HFF-Myc (cell line): ENCODE data around the gene VTI1B.
"Not testable (repeated sequence)": the region's sequence is repeated elsewhere in the genome, so short reads cannot be mapped to it uniquely, and the experiment has no call there.

Experiments
- DNase-seq: peaks from one replicate; pipeline ENCODE4 v3.0.0-alpha.2; 2011; ENCODE audit warnings: low read depth; ENCODE audit errors: extremely low read depth
- H3K4me3 ChIP-seq: replicated peaks from 2 replicates; pipeline ENCODE4 v1.5.1; 2011; ENCODE audit warnings: low read depth, mild to moderate bottlenecking, control low read depth, low read length
- CTCF ChIP-seq: IDR thresholded peaks from 2 replicates; pipeline ENCODE4 v1.5.1; 2012; ENCODE audit warnings: mild to moderate bottlenecking, low read depth, low read length, control low read depth; ENCODE audit errors: missing control alignments

Gene VTI1B

GRCh38 chr14:67636361-67636919 lies 38.0 kb downstream of the VTI1B start:
- DNase-seq, result no peak
- H3K4me3 ChIP-seq, result no peak overlapping the region

DNA sequence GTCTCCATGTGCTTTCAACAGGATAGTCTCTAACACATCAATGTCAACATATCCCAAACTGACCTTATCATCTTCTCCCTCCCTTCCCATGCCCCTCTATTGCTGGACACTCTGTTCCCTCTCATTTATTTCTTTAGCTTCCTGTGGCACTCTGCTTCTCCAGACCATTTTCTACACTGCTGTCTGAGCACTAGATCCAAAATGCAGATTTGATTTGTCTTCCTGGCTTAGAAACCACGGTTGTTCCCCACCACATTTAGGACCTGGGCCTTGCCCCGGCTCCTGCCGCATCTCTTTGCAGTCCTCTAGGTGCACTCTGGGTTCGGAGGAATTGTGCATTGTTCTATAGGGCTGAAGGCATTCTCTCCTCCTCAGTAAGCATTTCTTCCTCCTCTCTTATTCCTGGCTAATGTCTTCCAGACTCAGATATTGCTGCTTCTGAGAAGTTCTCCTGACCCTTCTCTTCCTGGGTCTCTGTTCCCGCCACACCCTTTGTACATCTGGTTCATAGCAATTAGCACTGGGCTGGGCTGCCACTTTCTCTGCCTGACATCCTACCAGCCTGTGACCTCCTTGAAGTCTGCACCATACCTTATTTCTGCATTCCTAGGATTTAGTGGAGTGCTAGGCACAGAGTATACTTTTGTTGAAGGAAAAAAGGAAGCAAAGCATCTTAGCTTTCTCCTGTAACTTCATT lies 40.8 kb downstream of the VTI1B start:
- H3K4me3 ChIP-seq, result no peak overlapping the region
- DNase-seq, result no peak
- TF ChIP-seq CTCF, result no peak

More at GRCh38 chr14:67636361-67636919, 38.0 kb downstream of the VTI1B start:
- no peak for TF ChIP-seq CTCF

DNA sequence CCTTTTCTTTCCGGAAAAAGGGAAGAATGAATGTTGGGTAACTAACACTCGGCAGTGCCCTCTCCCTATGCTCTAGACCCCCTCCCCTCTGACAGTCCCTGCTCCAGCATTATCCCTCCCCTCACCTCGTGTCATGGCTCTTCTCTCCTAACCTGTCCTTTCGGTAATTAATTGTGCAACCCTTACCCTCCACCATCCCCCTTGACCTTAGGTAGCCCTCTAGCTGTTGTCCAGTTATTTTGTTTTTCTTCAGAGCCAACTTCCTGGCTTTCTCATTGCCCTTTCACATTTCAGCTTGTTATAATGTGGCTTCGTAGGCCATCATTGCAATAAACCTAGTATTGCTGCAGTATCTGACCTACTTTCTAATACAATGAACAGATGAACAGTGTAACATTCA lies 43.5 kb downstream of the VTI1B start:
- DNase-seq, result no peak
- TF ChIP-seq CTCF, result no peak
- no peak overlapping the region for H3K4me3 ChIP-seq

GRCh38 chr14:67630186-67630585 lies 44.2 kb downstream of the VTI1B start:
- H3K4me3 ChIP-seq, result no peak overlapping the region
- no peak for DNase-seq
- no peak for TF ChIP-seq CTCF

DNA sequence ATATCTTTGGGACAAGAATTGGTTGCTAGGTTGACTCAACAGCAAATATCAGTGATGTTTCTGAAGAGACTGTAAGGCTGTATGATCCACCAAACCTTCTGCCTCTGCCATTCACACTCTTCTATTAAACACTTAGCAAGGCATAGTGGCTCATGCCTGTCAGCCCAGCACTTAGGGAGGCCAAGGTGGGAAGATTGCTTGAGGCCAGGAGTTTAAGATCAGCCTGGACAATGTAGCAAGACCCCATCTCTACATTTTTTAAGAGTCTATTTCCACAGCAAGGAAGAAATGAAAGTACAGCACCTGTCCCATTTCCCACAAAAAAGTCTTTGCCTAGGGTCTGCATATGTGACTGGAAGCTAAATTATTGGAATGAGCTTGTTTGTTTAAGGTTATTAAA lies 46.9 kb downstream of the VTI1B start:
- H3K4me3 ChIP-seq, result no peak overlapping the region
- no peak for DNase-seq
- TF ChIP-seq CTCF, result no peak

DNA sequence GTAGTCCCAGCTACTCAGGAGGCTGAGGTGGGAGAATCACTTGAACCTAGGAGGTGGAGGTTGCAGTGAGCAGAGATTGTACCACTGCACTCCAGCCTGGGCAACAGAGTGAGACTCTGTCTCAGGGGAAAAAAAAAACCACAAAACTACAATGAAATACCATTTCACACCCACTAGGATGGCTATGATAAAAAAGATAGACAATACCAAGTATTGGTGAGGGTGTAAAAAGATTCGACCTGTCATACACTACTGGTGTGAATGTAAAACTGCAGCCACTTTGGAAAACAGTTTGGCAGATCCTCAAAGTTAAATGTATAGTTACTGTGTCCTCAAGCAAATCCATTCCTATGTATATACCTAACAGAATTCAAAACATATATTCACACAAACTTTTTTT lies 48.3 kb downstream of the VTI1B start:
- not testable (repeated sequence) for DNase-seq, H3K4me3 ChIP-seq

- no peak for TF ChIP-seq CTCF
- DNase-seq, result no peak
- H3K4me3 ChIP-seq, result no peak overlapping the region
Observed at GRCh38 chr14:67623114-67623513, 51.3 kb downstream of the VTI1B start.
